Measurements from ENCODE around the gene BAK1.

- no peak for TF ChIP-seq CTCF (optimal IDR thresholded peaks at IDR 0.05 in 1 of 3, IDR thresholded peaks at IDR 0.05 in 1 of 3, conservative IDR thresholded peaks at IDR 0.05 in 1 of 3; ENCODE audit: extremely low read depth in 1 of 3, insufficient read depth in 2 of 3, low read length in 3 of 3)
- no peak for TF ChIP-seq EZH2 (IDR thresholded peaks at IDR 0.05; ENCODE audit: low read length)
Observed at GRCh38 chr6:33578588-33579011, 1.5 kb downstream of the BAK1 start.

Data from keratinocyte (primary cell).